Ishikawa (cell line): Measurements from ENCODE around the gene FAAH2.

Experiments used
- NFIC ChIP-seq: IDR thresholded peaks from 2 replicates; pipeline ENCODE4 v1.6.1; 2012
- RAD21 ChIP-seq: IDR thresholded peaks from 2 replicates; pipeline ENCODE4 v1.6.1; 2012; ENCODE audit warnings: low read depth
- TCF12 ChIP-seq: IDR thresholded peaks from 2 replicates; pipeline ENCODE4 v1.6.1; 2012; ENCODE audit warnings: low read depth
- YY1 ChIP-seq: IDR thresholded peaks from 2 replicates; pipeline ENCODE4 v1.6.1; 2012; ENCODE audit warnings: low read depth

DNA sequence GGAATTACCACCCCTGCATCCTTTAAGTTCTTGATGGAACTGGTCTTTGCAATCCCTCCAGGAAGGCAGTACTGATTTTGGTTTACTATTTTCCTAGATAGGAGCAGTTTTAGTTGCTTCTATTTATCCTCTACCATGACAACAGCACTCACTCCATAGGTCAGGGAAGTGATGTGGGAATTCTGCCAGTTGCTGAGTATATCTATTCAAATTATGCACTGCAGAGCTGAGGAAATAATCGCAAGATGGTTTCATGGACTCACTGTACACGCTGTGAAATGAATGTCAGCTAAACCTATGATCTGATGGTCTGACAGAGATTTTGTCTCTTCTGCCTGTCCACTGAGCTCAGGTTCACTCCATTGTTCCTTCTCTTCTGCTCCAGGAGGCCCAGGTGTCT lies 135.8 kb downstream of the FAAH2 start:
- TF ChIP-seq TCF12 (no peak), NFIC (no peak), RAD21 (no peak), YY1 (no peak)
